ENCODE measurements around the gene MACROH2A1. TPM values are rescaled to one million over a fixed set of nuclear protein-coding genes. Genes with fewer than 3 reads are reported as not detected.

MACROH2A1 gene
- total RNA-seq, 4 donors from 2014 or later = 278 to 355 (median 319) TPM

GRCh38 chr5:135442431-135443160, 43.6 kb upstream of the MACROH2A1 start:
- no peaks in the 10 kb centered on the region for H3K36me3 ChIP-seq
- peaks cover 0 to 20% (median 9%) of the 10 kb centered on the region in 3 donors for H3K4me1 ChIP-seq
- no peak overlapping the region for H3K4me3 ChIP-seq
- H3K27me3 ChIP-seq = peaks cover 0 to 25% (median 0%) of the 10 kb centered on the region in 4 donors
- H3K9me3 ChIP-seq = no peaks in the 10 kb centered on the region
- intact Hi-C loops (cut with DNase I) = no loop called here
- WGBS, 2 donors = 63 to 64% methylated on average over 6 to 7 of the region's 8 CpGs
- H3K27ac ChIP-seq = no peak overlapping the region
- TF ChIP-seq POLR2A (IDR thresholded peaks at IDR 0.05) = no peak
- no peak for TF ChIP-seq CTCF (IDR thresholded peaks at IDR 0.05)
- no peak for DNase-seq

GRCh38 chr5:135441919-135442318, 42.9 kb upstream of the MACROH2A1 start:
- WGBS, 2 donors = 65 to 71% methylated on average over 2 to 4 of the region's 4 CpGs
- no peak overlapping the region for H3K4me3 ChIP-seq
- H3K27me3 ChIP-seq = peaks cover 0 to 26% (median 0%) of the 10 kb centered on the region in 4 donors
- TF ChIP-seq CTCF (IDR thresholded peaks at IDR 0.05) = no peak
- no peak for TF ChIP-seq POLR2A (IDR thresholded peaks at IDR 0.05)
- no peaks in the 10 kb centered on the region for H3K36me3 ChIP-seq
- no peaks in the 10 kb centered on the region for H3K9me3 ChIP-seq
- no peak overlapping the region for H3K27ac ChIP-seq
- peaks cover 0 to 20% (median 9%) of the 10 kb centered on the region in 3 donors for H3K4me1 ChIP-seq
- intact Hi-C loops (cut with DNase I) = no loop called here
- DNase-seq = no peak

GRCh38 chr5:135441350-135441831, 42.4 kb upstream of the MACROH2A1 start:
- Histone ChIP-seq H3K27ac (no peak overlapping the region), H3K4me1 (peaks cover 0 to 20% (median 9%) of the 10 kb centered on the region in 3 donors), H3K27me3 (peaks cover 0 to 28% (median 0%) of the 10 kb centered on the region in 4 donors), H3K36me3 (no peaks in the 10 kb centered on the region), H3K4me3 (no peak overlapping the region), H3K9me3 (no peaks in the 10 kb centered on the region)
- no peak for DNase-seq
- TF ChIP-seq POLR2A (IDR thresholded peaks at IDR 0.05) (no peak), CTCF (IDR thresholded peaks at IDR 0.05) (no peak)
- intact Hi-C loops (cut with DNase I) = no loop called here
- 39 to 42% methylated on average over 6 to 9 of the region's 11 CpGs for whole genome bisulfite sequencing, 2 donors

GRCh38 chr5:135440916-135441315, 41.9 kb upstream of the MACROH2A1 start:
- Histone ChIP-seq H3K36me3 (no peaks in the 10 kb centered on the region), H3K9me3 (no peaks in the 10 kb centered on the region), H3K4me1 (peaks cover 0 to 20% (median 9%) of the 10 kb centered on the region in 3 donors), H3K4me3 (no peak overlapping the region), H3K27me3 (peaks cover 0 to 33% (median 0%) of the 10 kb centered on the region in 4 donors), H3K27ac (no peak overlapping the region)
- DNase-seq = no peak
- 64 to 72% methylated on average over 4 to 6 of the region's 6 CpGs for WGBS, 2 donors
- intact Hi-C loops (cut with DNase I) = no loop called here
- TF ChIP-seq POLR2A (IDR thresholded peaks at IDR 0.05) (no peak), CTCF (IDR thresholded peaks at IDR 0.05) (no peak)
